IPS DF 19.7 (cell line): ENCODE measurements around the gene BEND7.
"Not testable (repeated sequence)": the region's sequence is repeated elsewhere in the genome, so short reads cannot be mapped to it uniquely, and the experiment has no call there.

Experiments
- DNase-seq: peaks from one replicate; pipeline ENCODE4 v3.0.0-alpha.2; 2013; ENCODE audit warnings: low read depth, low spot score

Gene BEND7

DNA sequence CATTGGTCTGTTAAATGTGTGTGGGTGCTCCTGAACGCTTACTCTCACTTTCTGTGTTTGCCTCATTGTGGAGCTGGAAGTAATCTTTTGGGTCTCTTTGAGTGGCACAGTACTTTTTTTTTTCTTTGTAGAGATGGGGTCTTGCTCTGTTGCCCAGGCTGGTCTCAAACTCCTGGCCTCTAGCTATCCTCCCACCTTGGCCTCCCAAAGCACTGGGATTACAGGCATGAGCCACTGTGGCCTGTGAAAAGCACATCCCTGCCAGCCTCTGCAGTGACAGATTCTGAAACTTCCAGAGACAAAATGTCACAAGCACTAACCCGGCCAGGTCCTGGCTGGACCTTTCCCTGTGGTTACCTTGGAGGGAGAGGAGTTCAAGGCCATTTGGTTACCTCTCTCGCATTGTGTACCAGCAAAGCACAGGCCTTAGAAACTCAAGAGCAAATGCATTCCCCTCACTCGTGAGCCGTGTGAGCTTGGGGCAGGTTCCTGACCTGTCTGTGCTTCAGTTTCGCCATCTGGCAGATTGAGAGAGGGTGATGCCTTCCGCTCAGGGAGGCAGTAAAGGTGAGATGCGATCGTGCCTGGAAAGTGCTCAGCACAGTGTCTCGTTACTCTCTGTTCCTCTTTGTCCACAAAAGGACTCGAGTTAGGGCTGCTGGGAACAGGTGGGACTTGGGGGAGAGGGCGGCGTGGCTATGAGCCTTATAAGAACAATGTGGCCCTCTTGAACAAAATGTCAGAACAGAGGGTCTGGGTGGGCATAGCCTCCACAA lies 108.1 kb downstream of the BEND7 start:
- DNase-seq: no peak

DNA sequence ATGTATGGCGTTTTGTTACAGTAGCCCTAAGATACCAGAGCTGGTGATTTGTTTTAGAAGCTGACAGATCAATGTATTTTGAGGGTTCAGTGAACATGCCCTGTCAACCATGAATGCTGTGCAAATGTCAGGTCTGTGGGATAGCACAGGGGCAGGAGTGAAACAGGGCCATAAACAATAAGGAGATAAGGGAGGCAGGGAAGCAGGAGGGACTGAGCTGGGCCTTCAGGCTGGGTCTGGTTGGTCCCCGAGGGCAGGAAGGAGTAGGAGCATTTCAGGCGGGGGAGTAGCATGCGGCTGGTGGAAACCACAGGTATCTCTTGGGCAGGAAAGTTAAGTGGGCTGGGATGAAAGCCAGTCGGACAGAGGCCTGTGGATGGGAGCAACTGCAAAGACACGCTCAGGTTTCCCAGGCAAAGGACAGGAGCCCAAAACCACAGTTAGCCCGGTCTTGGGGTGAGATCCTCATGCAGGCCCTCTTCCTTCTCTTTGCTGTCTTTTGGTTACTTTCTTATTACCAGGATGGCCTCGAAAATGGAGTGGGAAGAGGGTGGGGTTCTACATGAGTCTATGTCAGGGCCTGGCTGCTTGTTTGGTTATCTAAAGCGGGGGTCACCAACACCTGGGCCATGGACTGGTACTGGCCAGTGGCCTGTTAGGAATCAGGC lies 111.2 kb downstream of the BEND7 start:
- DNase-seq: no peak

DNA sequence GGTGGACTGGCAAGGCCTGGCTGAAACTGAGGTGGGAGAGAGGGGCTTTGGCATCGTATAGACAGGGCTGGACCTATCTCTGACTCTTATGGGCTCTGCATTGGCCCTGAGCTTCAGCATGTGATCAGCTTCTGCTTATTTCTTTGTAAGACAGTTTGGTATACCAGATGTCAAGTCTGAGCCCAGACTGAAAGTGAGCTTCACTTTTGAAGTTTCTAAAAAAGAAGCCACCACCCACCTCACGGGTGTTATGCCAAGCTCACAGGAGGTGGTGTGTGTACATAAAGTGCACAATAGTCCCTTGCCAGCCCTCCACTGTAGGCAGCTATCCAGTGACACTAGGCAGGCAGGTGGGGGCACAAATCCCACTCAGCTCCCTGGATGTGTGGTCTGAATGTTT lies 112.1 kb downstream of the BEND7 start:
- DNase-seq: no peak

DNA sequence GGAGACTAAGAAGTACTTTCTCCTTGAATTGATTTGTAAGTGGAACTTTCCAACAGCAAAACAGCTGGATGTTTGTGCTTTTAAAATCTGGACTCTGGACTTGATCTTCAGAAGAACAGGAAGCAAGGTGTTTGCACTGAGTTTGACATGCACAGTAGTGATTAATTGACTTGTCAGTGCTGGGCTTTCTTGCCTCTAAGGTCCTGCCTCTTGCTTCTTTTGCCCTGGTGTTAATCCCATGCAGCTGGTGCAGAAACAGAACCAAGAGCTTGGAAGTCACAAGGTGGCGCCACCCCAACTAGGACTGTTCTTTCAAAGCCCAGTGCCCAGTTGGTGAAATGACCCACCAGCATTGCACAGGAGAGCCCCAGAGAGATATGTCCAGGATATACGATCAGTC lies 114.0 kb downstream of the BEND7 start:
- no peak for DNase-seq

DNA sequence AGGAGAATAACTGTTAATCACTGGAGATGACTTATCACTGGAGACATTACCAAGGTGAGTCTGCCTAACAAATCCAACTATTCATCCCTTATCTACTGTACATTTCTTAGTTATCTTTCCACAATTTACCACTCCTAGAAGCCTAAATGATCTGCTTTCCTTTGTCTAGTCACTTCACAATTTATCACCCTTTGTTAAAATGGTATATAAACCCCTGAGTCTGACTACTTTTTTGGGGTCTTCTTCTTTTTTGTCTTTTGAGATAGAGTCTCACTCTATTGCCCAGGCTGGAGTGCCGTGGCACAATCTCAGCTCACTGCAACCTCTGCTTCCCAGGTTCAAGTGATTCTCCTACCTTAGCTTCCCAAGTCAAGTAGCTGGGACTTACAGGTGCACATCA lies 114.7 kb downstream of the BEND7 start:
- no peak for DNase-seq

DNA sequence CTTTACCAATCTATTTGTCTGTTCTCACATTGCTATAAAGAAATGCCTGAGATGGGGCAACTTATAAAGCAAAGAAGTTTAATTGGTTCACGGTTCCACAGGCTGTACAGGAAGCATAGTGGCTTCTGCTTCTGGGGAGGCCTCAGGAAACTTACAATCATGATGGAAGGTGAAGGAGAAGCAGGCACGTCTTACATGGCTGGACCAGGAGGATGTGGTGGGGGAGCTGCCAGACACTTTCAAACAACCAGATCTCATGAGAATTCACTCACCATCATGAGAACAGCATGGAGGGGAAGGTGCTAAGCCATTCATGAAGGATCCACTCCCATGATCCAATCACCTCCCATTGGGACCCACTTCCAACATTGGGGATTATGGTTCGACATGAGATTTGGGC lies 115.9 kb downstream of the BEND7 start:
- DNase-seq: no peak

DNA sequence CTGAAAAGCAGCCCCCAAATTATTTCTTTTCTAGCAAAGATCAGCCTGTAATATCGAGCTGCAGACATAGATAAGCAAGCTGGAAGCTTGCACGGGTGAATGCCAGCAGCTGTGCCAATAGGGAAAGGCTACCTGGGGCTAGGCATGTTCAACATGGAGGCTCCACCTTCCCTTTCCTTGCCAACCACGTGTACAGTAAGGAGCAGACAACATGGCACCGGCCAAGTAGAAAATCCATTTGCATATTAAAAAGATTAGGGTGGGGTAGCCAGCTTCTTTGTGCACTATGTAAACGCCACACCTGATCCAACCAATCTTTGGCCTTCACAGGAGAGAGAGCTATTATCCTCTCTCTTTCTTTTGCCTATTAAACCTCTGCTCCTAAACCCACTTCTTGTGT lies 124.0 kb downstream of the BEND7 start:
- no peak for DNase-seq

DNA sequence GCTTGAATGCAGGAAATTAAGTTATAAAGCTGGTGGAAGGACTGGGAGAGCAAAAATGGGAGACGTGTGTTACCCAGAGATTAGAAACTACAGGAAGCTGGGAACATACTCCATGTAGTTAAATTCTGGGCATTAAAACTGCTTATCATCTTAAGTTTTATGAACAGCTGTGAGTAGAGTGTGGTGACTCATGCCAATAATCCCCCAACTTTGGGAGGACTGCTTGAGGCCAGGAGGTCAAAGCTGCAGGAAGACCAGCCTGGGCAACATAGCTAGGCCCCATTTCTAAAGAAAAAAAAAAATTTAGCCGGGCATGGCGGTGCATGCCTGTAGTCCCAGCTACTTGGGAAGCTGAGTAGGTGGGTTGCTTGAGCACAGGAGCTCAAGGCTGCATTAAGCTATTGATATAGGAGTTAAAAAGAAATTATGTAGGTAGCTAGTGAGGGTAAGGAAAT lies 124.5 kb downstream of the BEND7 start:
- no peak for DNase-seq

DNA sequence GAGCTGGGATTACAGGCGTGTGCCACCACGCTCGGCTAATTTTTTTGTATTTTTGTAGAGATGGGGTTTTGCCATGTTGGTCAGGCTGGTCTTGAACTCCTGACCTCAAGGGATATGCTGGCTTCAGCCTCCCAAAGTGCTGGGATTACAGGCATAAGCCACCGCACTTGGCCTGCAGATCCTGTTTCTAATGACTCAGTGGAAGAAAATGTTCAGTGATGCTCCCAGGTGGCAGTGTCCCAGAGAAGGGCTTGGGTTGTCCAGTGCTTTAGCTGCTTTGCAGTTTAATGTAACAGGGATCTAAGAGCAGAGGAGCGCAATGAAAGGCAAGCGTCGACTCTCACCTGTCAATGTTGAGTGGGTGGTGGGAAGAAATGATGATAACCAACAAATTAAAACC lies 125.4 kb downstream of the BEND7 start:
- DNase-seq: not testable (repeated sequence)

DNA sequence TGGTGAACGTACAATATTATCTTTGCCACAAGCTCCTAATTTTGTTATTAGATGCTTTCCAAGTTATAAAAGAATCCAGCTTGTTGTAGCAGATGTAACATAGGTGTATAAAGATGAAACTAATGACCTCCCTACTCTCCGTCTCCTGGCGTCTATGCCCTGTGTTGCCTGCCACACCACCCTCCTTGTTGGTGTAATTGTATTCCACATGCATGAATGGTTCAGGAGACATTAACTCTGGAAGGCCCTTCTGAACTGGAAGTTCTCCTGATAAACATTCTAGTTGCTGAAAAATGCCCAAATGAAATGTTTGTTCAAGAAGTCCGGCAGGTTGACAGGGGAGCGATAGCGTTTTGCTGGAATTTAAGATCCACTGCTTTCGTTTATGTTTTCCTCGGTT lies 126.8 kb downstream of the BEND7 start:
- DNase-seq: no peak

DNA sequence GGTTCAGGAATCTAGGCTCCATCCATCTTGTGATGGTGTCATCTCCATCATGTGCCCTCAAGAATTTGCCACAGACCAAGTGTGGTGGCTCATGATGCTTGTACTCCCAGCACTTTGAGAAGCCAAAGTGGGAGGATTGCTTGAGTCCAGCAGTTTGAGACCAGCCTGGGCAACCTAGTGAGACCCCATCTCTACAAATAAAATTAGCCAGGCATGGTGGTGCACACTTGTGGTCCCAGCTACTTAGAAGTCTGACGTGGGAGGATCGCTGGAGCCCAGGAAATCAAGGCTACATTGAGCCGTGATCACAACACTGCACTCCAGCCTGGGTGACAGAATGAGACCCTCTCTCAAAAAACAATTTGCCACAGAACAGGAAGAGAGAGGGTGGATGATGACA lies 127.7 kb downstream of the BEND7 start:
- no peak for DNase-seq

DNA sequence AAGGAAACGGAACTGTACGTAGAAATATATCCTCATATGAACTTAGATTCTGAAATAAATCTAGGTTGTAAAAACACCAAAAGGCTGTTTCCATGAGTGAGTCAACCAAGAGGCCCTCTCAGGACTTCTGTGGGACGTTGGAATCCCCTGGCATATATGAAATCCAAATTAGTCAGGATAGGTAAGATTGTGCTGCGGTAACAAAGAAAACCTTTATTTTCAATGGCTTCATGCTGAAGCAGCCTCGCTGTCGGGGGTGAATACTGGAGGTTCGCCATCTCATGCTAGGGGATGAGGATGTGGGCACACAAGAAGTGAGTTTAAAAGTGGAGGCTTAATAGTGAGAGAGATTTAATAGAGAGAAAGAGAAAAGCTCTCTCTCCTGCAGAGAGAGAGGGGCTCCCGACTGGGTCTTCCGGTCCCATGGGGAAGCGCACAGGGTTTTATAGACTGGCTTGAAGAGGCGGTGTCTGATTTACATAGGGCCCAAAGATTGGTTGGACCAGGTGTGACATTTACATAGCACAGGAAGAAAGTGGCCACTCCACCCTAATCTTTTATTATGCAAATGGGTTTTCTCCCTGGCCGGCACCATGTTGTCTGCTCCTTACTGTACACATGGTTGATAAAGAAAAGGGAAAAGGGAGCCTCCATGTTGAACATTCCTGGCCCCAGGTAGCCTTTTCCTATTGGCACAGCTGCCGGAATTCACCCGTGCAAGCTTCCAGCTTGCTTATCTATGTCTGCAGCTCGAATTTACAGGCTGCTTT lies 128.4 kb downstream of the BEND7 start:
- no peak for DNase-seq

DNA sequence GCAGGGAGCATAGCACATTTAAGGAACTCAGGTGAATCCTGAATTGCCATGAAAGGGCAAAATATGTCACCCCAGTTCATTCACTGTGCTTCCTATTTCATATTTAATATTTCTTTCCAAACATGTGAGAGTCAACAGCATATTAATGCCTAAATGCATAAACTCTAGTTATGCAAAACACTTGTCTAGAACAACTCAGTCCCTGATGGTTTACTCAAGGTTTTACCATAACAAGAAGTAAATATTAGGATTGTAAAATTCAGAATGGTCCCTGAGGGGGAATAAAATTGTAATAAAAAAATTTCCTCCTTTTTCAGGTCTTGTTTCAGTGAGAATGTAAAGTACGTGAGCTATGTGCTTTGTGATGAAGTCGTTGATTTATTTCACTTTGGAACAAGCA lies 129.1 kb downstream of the BEND7 start:
- no peak for DNase-seq

DNA sequence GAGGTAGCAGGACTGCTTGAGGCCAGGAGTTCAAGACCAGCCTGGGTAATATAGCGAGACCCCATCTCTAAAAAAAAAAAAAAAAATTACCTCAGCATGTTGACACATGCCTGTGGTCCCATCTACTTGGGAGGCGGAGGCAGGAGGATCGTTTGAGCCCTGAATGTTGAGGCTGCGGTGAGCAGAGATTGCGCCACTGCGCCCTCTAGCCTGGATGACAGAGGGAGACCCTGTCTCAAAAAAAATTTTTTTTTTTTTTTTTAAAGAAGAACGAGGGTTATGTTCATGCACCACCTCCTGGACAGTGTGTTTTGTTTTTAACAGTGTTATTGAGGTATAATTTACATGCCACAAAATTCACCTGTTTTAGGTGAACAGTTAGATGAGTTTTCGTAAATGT lies 129.6 kb downstream of the BEND7 start:
- no peak for DNase-seq

DNA sequence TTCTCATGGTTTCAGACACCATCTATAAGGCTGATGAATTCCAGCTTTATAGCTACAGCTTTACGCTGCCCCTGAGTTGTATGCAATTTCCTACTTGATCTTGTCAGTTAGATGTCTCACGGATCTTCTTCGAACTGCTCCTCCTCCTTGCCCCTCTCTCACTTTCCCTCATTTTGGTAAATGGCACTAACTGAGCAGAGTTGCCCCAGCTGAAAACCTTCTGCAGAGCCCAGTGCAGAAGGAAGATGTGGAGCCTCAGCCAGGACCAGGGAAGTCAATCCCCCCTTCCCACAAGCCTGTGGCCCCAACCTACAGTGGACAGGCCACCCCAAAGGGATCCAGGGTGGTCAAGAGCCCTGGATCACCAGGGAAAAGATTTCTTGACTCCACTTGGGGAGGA lies 131.8 kb downstream of the BEND7 start:
- no peak for DNase-seq

DNA sequence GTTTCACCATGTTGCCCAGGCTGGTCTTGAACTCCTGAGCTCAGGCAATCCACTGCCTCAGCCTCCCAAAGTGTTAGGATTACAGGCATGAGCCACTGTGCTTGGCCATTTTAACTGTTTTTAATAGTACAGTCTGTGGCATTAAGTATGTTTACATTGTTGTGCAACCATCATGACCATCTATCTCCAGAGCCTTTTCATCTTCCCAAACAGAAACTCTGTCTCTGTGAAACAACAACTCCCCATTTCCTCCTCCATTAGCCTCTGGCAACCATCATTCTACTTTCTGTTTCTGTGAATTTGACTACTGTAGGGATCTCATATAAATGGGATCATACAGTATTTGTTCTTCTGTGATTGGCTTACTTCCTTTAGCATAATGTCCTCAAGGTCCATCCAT lies 132.4 kb downstream of the BEND7 start:
- DNase-seq: no peak

DNA sequence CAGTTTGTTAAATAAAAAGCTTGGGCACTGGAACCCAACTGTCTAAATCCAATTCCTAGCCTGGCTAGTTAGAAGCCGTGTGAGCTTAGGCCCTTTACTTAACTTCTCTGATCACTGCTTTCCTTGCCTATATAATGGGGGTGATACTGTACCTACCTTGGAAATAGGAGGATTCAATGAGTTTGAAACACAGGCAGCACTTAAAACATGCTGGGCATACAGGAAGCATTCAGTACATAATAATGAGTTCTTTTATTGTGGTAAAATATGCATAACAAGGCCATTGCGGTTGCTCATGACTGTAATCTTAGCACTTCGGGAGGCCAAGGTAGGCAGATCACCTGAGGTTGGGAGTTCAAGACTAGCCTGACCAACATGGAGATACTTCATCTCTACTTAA lies 133.3 kb downstream of the BEND7 start:
- DNase-seq: peak; percentile 70

DNA sequence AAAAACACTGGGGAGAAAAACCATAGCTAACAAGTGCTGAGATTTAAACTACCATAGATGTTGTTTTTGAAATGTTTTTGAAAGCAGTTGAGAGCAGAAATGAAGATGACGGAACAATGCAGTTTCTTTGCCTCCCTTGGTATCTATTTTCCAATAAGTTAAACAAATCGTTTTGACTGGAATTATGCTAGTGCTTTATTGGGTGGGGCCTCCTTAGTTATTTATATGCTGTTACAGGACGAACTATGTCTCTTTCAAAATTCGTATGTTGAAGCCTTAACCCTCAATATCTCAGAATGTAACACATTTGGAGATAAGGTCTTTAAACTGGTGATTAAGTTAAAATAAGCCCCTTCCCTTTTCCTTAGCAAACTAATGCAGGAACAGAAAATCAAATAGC lies 135.2 kb downstream of the BEND7 start:
- no peak for DNase-seq

DNA sequence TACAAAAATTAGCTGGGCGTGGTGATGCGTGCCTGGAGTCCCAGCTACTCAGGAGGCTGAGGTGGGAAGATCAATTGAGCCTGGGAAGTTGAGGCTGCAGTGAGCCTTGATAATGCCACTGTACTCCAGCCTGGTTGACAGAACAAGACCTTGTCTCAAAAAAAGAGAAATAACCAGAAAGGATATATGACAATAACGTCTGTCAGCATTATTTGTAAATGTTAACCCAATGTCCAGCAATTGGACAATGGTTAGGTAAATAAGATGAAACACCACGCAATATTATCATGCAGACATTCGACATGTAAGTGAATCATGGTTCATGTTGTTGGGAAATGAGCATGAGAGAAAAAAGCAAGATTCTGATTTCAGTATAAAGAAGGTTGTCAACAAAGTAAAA lies 136.1 kb downstream of the BEND7 start:
- no peak for DNase-seq
